HG03457 (cell line): ENCODE data around the gene THRB.
"Not testable (repeated sequence)": the region's sequence is repeated elsewhere in the genome, so short reads cannot be mapped to it uniquely, and the experiment has no call there.

Source experiments
- ATAC-seq: cut with Tn5 transposase; IDR thresholded peaks from one replicate; pipeline ENCODE4 v1.9.1; 2021; ENCODE audit warnings: moderate number of reproducible peaks; ENCODE audit not compliant: unreplicated experiment

THRB gene

DNA sequence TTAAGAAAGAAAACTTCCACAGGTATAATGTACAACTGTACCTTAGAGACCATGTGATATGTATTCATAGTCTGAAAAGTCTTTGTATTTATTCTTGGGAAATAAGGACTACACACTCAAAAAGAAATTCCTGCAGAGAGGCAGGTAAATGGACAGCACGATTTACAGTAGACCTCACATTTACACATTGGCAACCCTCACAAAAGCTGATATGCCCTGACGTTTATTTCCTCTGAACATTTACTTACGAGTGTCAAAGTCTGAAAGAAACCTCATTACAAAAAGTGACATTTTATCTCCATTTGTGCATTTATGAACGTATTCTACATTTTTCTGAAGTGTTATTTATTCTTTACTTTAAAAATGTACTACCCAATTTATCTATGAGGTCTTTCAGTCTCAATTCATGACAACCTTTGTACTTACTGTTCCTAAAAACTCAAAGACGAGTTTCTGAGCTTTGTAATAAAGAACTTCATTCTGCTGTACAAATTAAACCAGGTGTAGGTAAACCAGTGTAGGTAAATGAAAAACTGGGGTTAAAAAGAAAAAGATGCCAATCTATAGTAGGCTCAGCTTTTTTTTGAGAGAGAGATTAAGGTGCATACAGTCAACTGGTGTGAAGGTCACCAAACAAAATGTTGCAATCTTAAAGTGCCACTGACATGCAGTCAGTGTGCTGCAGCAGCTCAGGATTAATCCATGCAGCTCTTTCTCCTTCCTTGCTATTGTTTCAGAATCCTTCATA lies 44.3 kb downstream of the THRB start:
- ATAC-seq: no peak

DNA sequence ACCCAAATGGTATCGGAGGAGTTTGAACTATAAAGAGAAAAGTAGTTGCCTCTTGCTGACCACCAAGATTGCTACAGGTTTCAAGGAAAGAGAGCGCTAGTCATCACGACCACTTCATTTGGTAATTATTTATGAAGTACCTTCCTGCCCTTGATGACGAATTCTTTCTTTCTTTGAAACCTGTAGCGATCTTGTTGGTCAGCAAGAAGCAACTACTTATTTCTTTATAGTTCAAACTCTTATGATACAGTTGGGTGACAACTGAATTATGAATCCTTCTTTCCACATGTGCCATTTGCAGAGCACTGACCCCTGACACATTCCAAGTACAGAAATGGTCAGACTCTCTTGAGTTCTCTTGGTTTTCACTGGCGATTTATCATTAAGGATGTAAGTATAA lies 46.8 kb downstream of the THRB start:
- no peak for ATAC-seq

DNA sequence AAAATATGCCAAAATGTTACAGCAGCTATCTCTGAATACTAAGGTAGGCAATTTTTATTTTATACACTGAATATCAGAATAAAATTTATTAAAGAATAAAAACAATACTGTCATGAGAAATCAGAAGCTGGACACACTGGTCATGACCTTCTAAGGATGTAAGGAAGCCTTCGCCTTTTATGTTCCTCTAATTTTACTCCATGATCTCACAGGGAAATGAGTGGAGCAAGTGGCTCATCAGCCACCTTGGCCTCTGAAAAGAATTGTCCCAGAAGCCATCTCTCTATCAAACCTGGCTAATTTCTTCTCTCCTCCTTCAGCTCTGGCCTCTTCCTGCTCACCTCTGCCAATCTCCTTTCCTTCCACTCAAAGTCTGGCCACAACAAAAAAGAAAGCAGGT lies 48.6 kb downstream of the THRB start:
- no peak for ATAC-seq

DNA sequence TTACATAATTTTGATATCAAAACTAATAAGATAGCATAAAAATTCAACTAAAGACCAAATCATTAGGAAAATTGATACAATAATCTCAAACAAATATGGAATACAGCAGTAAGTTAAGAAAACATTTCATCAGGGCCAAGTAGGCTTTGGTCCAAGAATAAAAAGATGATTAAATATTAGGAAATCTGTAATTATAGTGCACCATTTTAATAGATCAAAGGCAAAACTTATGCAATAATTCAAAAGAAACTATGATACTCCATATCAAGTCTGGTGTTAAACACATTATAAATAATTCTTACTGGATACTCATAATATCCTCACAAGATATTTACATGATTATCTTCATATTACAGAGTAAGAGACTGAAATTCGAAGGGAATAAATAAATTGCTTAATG lies 51.2 kb downstream of the THRB start:
- ATAC-seq: no peak

DNA sequence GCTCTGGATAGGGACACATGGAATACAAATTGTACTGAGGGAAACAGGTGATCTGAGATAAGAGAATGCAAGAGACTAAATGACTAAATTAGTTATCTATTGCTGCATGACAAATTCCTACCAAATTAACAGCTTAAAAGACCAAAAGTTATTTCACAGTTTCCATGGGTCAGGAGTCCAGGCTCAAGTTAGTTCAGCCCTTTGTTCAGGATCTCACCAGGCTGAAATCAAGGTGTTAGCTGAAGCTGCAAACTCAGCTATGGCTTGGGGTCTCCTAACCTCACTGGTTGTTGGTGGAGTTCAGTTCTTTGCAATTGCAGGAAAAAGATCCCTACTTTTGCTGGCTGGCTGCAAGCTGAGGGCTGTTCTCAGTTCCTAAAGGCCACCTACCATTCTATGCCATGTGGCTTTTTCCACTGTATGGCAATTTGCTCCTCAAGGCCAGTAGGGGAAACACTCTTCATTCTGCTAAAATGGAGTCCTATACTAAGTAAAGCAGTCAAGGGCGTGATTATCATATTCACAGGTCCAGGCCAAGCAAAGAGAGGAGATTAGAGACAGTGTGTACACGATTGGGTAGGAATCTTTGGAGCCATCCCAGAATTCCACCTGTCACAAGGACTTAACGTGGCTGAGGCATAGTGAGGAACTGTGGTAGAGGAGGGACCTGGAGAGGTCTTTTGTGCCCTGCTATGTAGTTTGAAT lies 53.7 kb downstream of the THRB start:
- ATAC-seq: no peak

DNA sequence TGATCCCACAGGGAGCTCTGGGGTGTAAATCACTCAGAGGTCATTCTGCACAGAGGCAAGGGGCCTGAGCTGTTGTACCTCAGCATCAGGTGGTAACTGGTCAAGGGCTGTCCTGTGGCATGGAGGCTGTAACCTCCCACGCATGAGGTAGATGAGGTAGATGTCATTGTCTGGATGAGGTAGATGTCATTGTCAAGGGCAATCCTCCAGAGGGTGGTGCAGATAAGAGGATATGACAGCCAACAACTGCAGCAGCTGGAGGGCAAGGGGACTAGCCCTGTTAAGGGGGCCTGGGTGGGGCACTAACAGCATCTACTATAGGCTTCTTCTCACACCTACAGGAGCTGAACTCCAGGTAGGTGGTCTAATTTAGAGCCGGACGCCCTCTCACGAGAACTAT lies 55.6 kb downstream of the THRB start:
- no peak for ATAC-seq

DNA sequence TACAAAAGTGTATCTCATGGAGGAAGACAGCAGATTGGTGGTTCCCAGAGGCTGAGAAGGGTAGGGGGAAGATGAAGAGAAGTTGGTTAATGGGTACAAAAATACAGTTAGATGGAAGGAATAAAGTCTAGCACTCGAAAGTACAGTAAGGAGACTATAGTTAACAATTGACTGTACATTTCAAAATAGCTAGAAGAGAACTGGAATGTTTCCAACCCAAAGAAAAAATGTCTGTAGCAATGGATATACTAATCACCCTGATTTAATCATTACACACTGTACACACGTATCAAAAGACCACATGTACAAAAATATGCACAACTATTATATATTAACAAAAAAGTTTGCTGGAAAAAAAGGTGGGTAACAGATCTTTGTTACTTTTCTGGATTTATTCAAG lies 57.3 kb downstream of the THRB start:
- ATAC-seq: no peak

DNA sequence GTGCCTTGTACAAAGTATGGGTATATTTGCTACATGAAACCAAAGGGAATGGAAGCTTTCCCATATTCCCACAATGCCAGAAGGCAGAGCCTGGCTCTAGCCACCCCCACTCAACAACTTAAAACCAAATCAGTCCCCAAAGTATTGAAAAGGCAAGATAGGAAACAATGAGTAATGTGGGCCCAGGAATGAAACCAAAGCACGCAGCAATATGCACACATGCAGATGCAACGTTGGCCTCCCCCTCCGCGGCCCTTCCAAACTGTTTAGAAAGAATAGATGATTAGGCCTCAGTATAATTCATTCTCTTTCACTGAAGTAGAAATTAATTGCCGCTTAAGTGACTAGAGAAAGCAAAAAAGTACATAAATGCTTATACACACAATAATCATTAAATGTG lies 59.1 kb downstream of the THRB start:
- ATAC-seq: no peak

DNA sequence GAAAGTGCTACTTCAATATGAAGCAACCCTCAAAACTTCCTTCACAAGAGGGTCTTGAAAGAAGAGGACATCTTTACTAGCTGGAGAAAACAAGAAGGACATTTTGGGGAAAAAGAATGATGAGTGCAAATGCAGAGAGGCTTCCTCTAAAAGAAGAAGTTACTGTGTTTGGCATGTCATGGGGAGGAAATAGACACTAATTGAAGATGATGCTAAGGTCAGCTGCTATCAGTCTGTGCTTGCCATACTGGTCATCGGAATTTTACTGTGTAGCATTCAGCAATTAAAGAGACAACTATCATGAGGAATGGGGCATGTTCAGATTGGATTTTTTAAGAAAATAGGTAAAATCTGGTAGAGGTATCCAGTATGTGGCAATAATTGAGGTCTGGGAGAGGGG lies 60.0 kb downstream of the THRB start:
- no peak for ATAC-seq

DNA sequence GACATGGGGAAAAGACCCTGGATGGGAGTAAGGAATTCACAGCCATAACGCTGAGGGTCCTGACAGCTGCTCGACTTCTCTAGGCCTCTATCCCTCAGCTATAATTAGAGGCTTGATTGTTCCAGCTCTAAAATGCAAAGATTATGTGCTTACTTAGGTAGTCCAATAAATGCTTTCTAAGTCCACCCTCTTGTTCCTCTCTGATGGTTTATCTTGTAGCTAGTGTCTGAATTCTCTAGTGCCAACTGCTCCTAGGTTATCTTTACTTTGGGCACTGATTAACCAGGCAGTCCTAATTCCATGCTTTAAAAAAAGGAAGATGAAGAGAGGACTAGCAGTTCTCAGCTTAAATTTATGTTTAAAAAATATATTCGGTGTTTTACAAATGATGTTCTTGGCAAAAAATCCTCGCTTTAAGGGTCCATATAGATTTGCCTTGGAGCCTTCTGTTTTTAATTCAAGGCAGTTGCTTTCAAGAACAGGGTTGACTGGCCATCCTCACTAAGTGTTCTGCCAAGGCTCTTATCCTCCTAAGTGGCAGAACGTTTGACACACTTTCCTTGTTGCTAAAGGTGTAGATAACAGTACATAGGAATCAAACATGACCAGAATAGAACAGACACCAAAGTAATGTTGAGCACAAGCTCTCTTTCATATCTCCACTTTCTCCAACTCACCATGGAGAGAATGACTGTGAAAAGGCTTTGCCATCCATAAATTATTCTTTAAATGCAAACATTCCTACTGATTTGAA lies 60.6 kb downstream of the THRB start:
- ATAC-seq: no peak

DNA sequence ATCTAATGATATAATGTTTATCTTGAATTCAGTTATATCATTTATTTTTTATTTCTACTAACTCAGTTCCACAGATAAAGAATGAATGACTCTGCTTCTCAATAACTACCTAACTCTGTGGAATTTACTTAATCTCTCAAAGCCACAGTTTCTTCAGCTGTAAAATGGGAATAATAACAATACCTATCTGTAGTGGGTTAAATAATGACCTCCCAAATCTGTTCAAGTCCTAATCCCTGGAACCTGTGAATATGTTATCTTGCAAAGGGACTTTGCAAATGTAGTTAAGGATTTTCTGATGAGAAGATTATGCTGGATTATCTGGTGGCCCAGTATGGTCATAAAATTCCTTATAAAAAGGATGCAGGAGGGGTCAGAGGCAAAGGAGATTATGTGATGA lies 61.7 kb downstream of the THRB start:
- no peak for ATAC-seq

DNA sequence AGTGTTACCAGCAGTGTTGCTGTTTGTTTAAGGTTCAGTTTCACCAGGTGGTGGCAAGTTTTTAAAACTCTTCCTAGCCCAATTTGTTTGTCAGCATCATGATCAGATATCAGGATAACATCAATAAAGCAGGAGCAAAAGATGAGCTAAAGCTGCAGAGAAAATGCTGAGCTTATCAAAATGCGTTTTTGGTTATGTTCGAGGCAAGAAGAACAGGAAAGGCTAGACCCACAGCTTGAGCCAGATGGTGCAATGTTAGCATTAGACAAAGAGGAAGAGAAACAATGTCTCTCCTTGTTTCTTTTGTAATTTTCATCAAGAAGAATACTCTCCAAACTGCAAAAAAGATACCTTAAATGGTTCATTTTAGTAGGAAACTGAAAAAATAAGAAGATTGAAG lies 66.2 kb downstream of the THRB start:
- no peak for ATAC-seq

DNA sequence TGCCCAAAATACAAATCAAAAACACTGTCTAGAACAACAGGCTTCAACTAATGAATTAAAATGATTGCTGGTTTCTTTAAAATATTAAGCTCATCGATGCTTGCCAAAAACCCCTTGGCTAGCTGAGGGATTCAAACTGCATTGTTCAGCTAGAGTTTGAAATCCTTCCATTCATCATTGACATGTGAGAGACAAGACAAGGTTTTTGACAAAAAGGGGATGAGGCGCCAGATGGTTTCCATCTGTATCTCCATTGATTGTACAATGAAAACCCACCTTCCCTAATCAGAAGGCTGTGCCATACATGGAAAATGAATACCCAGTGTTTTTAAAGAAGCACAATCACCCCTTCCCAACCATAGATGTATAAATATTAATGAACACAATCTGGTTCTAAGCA lies 67.8 kb downstream of the THRB start:
- no peak for ATAC-seq

DNA sequence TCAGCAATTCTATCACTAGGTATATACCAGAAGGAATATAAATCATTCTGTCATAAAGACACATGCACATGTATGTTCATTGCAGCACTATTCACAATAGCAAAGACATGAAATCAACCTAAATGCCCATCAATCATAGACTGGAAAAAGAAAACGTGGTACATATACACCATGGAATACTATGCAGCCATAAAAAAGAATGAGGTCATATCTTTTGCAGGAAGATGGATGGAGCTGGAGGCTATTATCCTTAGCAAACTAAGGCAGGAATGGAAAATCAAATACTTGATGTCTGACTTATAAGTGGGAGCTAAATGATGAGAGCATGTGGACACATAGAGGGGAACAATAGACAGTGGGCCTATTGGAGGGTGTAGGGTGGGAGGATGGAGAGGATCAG lies 73.8 kb downstream of the THRB start:
- ATAC-seq: not testable (repeated sequence)

DNA sequence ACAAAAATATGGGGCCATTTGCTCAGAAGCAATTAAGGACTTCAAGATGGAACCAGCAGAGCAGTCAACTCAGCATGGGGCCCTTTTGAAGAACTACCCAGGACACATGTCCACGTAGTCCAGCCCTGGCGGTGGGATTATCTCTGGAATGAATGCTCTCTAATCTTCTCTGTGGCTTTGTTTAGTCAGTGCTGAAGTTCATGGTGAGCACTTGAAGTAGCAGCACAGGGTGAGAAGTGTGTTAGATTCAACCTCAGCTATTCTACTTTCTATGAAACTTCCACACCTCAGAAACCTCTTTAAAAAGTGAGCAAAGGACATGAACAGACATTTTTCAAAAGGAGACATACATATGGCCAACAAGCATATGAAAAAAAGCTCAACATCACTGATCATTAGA lies 74.4 kb downstream of the THRB start:
- ATAC-seq: no peak

DNA sequence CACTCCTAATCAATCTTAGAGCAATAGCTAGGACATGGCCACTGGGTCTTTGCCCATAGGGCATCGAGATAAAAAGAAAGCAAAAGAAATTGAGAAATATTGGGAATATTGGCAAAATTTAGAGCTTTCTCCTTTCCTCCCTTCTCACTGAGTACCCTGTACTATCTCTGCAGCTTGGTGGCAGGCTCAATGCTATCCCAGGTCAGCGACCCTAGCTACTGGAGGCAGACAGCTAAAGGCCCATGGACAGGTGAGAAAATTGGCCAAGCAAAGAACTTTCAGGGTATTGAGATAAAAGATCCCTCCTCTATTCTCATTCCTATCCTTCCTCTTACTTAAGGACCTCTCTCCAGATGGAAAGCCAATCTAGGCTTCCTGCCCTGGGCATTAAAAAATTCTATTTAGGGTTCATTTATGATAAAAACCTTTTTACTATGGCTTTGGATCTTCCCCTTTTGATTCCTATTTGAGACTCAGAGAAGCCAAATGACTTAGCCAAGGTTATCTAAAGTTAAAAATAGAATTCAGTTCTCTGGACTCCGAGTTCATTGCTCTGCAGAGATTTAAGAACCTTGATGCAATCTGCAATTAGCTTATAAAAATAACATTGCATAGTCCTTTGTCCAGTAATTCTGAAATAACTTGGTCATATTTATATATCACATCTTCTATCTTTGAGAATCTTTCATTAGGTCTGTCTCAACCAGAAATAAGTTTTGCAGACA lies 75.4 kb downstream of the THRB start:
- no peak for ATAC-seq

DNA sequence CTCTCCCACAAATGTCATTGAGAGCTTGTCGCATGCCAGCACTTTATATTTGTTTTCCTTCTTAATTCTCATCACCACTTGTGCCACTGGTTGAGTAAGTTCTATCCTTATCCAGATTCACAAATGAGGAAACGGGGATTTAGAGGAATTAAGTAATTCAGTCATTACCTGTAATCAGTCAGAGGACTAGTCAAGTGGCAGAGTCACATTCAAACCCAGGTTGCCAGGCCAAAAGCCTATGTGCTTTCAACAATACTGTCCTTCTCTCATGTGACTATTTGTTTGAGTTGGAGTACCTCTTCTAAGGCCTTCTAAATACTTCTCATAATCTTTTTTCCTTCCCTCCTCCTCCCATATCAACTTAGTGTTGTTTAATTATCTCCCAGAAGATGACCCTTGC lies 76.9 kb downstream of the THRB start:
- no peak for ATAC-seq

DNA sequence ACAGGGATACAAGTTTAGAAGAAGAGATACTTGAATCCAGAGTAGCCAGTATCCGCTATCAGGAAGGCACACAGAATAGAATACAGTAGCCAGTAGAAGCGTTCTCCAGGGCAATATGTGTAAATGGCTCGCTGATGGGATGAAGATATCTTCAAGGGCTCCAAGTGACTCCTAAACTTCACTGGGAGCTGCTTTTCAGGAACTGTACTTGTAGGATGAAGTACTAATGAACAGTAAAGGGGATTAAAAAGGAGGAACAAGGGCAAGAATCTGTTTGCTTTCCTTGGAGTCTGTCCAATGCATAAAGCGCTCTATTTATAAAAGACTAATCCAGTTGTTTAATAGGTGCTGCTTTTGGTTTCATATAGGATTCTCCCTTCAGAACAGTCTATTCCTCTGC lies 78.4 kb downstream of the THRB start:
- ATAC-seq: no peak

DNA sequence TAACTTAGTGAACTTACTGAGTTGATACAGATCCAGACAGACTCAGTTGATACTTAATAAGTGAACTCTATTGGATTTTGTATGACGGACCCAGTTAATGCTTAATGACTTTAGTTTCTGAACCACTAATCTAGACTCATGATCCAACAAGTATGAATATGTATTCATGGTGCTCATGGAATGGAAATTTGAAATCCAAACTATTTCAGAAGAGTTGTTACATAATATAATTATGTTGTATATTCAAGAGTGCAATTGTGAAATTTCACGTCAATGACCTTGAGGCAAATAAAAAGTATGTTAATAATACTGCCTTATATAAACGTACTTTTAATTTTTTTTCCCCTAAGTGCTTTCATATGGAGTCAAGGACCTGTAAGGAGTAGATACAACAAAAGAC lies 78.8 kb downstream of the THRB start:
- ATAC-seq: no peak

DNA sequence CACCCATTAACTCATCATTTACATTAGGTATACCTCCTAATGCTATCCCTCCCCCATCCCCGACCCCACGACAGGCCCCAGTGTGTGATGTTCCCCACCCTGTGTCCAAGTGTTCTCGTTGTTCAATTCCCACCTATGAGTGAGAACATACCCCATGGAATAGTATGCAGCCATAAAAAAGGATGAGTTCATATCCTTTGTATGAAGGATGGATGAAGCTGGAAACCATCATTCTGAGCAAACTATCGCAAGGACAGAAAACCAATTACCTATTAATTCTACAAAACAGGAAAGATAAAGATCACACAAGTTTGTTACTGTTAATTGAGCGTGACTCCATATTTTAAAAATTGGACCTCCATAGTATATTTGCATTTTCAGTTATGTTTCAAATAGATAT lies 81.0 kb downstream of the THRB start:
- ATAC-seq: not testable (repeated sequence)

DNA sequence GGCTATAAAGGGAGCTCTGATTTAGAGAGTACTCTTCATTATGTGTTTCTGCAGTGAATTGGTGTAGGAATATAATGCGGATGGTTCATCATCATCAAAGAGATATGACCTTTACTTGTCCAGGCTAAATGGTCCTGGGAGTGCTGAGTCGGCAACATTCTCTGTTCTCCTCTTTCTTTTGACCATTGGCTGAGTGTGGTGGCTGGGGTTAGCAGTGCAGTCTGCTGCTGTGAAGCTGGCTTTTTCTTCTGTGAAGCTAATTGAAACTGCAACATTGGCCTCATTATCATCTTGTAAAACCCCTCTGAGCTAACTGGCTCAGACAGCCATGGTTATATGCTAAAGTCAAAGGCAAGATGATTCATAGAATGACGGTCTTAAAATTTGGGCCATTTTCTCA lies 83.8 kb downstream of the THRB start:
- no peak for ATAC-seq
